GM12878 (cell line): Measurements from ENCODE around the gene TLE2. TPM values are rescaled to one million over a fixed set of nuclear protein-coding genes. Genes with fewer than 3 reads are reported as not detected.

Source experiments
- ATAC-seq: fragments of 200-7000 bp; cut with Tn5 transposase; 3 replicates; pipeline ENCODE4 v1.9.1; 2020; ENCODE audit warnings: mild to moderate bottlenecking, moderate library complexity
- BruUV-seq: library from RNA; stranded (reverse); fragments of 400-500 nt; replicated peaks from 2 replicates; lab custom pipeline; 2021; lab: Mats Ljungman, UMichigan
- CTCF ChIA-PET: fragments of 300-600 bp; sonication (Branson Sonifier 250); formaldehyde crosslinking; extraction: SDS; loops from one replicate; lab custom pipeline; 2021; ENCODE audit warnings: inconsistent platforms; lab: Yijun Ruan, JAX
- POLR2A ChIA-PET: fragments of 350-600 bp; formaldehyde crosslinking; extraction: SDS; loops from one replicate; lab custom pipeline; 2021; ENCODE audit warnings: inconsistent platforms; lab: Charles Lee
- RAD21 ChIA-PET: fragments of 300-600 bp; sonication (Branson Sonifier 250); formaldehyde crosslinking; loops from one replicate; lab custom pipeline; 2023; ENCODE audit warnings: antibody characterized with exemption; ENCODE audit not compliant: unreplicated experiment; lab: Charles Lee
- SMC1A ChIA-PET: fragments of 300-600 bp; sonication (Branson Sonifier 250); formaldehyde crosslinking; loops from one replicate; lab custom pipeline; 2023; ENCODE audit not compliant: unreplicated experiment, uncharacterized antibody; lab: Charles Lee
- DNase-seq: peaks from one replicate; pipeline ENCODE4 v3.0.0-alpha.2; 2011; ENCODE audit warnings: low read depth, low spot score
- FAIRE-seq: peaks from 3 replicates; lab custom pipeline; 2011; peaks lifted over from hg19 to GRCh38; lab: Jason Lieb, UNC
- H2AFZ ChIP-seq: 2 replicates; pipeline ENCODE4 v1.6.0; 2011; ENCODE audit warnings: low read depth, low read length, control low read depth; ENCODE audit not compliant: control insufficient read depth
- H3K27ac ChIP-seq: 2 replicates; pipeline ENCODE4 v1.5.1; 2011; ENCODE audit warnings: control low read depth; ENCODE audit not compliant: control insufficient read depth, insufficient read depth
- H3K27me3 ChIP-seq, 2 experiments: replicated peaks in 1 of 2; 2 replicates each; pipeline versions ENCODE4 v1.6.0 to v1.6.1; 2011; ENCODE audit warnings: low read length in 1 of 2; ENCODE audit not compliant: control insufficient read depth in 2 of 2, insufficient read depth in 2 of 2
- H3K36me3 ChIP-seq, 2 experiments: 2 replicates each; pipeline ENCODE4 v1.5.1; 2011; ENCODE audit warnings: low read length in 1 of 2; ENCODE audit not compliant: control insufficient read depth in 2 of 2, insufficient read depth in 2 of 2
- H3K4me1 ChIP-seq: 2 replicates; pipeline ENCODE4 v1.6.1; 2011; ENCODE audit warnings: mild to moderate bottlenecking, low read length, moderate library complexity, mixed read lengths; ENCODE audit not compliant: control insufficient read depth, insufficient read depth
- H3K4me2 ChIP-seq: 2 replicates; pipeline ENCODE4 v1.6.0; 2011; ENCODE audit warnings: control low read depth; ENCODE audit not compliant: control insufficient read depth, insufficient read depth
- H3K4me3 ChIP-seq: fragments of 200-600 bp; sonication (generic); 2 replicates; pipeline ENCODE4 v1.5.1; 2016
- H3K79me2 ChIP-seq: 2 replicates; pipeline ENCODE4 v1.6.0; 2011; ENCODE audit warnings: low read length; ENCODE audit not compliant: control insufficient read depth, insufficient read depth
- H3K9ac ChIP-seq: 2 replicates; pipeline ENCODE4 v1.8.0; 2011; ENCODE audit warnings: low read length, control low read depth, mixed read lengths; ENCODE audit not compliant: control insufficient read depth, insufficient read depth
- H3K9me3 ChIP-seq: replicated peaks from 3 replicates; pipeline ENCODE4 v1.5.1; 2011; ENCODE audit warnings: mild to moderate bottlenecking, low read length; ENCODE audit not compliant: control insufficient read depth, insufficient read depth
- H4K20me1 ChIP-seq: 2 replicates; pipeline ENCODE4 v1.6.0; 2011; ENCODE audit not compliant: control insufficient read depth, insufficient read depth
- ATF7 ChIP-seq: fragments of 450-650 bp; IDR thresholded peaks from 2 replicates; pipeline ENCODE4 v1.6.1; 2016; ENCODE audit warnings: low read depth, mild to moderate bottlenecking
- CHD2 ChIP-seq: IDR thresholded peaks from 2 replicates; pipeline ENCODE4 v1.6.1; 2011; ENCODE audit warnings: low read depth, low read length, improper control_type of control experiment, borderline replicate concordance
- DPF2 ChIP-seq: fragments of 450-650 bp; IDR thresholded peaks from 2 replicates; pipeline ENCODE4 v1.6.1; 2017; ENCODE audit warnings: mild to moderate bottlenecking
- EGR1 ChIP-seq, 2 experiments: IDR thresholded peaks; 1 replicate in 1 of 2; 2 replicates in 1 of 2; pipeline ENCODE4 v1.6.1; 2011 to 2012; ENCODE audit warnings: low read depth in 2 of 2, low read length in 2 of 2, borderline replicate concordance in 1 of 2, mild to moderate bottlenecking in 1 of 2, moderate library complexity in 1 of 2
- FOXM1 ChIP-seq: IDR thresholded peaks from 2 replicates; pipeline ENCODE4 v1.6.1; 2012; ENCODE audit warnings: low read depth, mild to moderate bottlenecking, inconsistent platforms, low read length, moderate library complexity
- GATAD2B ChIP-seq: fragments of 450-650 bp; conservative IDR thresholded peaks from 2 replicates; pipeline ENCODE4 v1.6.1; 2017; ENCODE audit warnings: low read depth, mild to moderate bottlenecking, moderate library complexity
- IKZF1 ChIP-seq: fragments of 450-650 bp; conservative IDR thresholded peaks from 2 replicates; pipeline ENCODE4 v1.6.1; 2017; ENCODE audit warnings: antibody characterized with exemption, mild to moderate bottlenecking
- LARP7 ChIP-seq: fragments of 450-650 bp; IDR thresholded peaks from 2 replicates; pipeline ENCODE4 v1.6.1; 2017; ENCODE audit warnings: mild to moderate bottlenecking
- MEF2B ChIP-seq: fragments of 450-650 bp; IDR thresholded peaks from 2 replicates; pipeline ENCODE4 v1.6.1; 2018; ENCODE audit warnings: mild to moderate bottlenecking, moderate library complexity; ENCODE audit not compliant: partially characterized antibody, poor library complexity, severe bottlenecking
- MTA3 ChIP-seq: IDR thresholded peaks from 2 replicates; pipeline ENCODE4 v1.6.1; 2012; ENCODE audit warnings: low read length, inconsistent platforms, borderline replicate concordance
- MXI1 ChIP-seq: fragments of 150-350 bp; IDR thresholded peaks from 2 replicates; pipeline ENCODE4 v1.6.1; 2011; ENCODE audit warnings: low read depth, mild to moderate bottlenecking, inconsistent platforms, low read length, improper control_type of control experiment
- NKRF ChIP-seq: fragments of 450-650 bp; conservative IDR thresholded peaks from 2 replicates; pipeline ENCODE4 v1.6.1; 2017; ENCODE audit warnings: mild to moderate bottlenecking, moderate library complexity
- NR2F1 ChIP-seq: fragments of 450-650 bp; conservative IDR thresholded peaks from 2 replicates; pipeline ENCODE4 v1.6.1; 2017; ENCODE audit warnings: mild to moderate bottlenecking
- PML ChIP-seq: IDR thresholded peaks from 2 replicates; pipeline ENCODE4 v1.6.1; 2012; ENCODE audit warnings: low read length, inconsistent platforms
- POU2F2 ChIP-seq: IDR thresholded peaks from 3 replicates; pipeline ENCODE4 v1.6.1; 2011; ENCODE audit warnings: low read depth, mild to moderate bottlenecking, low read length, borderline replicate concordance
- RAD21 ChIP-seq: IDR thresholded peaks from 2 replicates; pipeline ENCODE4 v1.6.1; 2011; ENCODE audit warnings: mild to moderate bottlenecking, low read depth, low read length, moderate library complexity; ENCODE audit not compliant: insufficient read depth
- RB1 ChIP-seq: fragments of 450-650 bp; formaldehyde crosslinking; IDR thresholded peaks from 2 replicates; pipeline ENCODE4 v1.6.1; 2017; ENCODE audit warnings: mild to moderate bottlenecking, borderline replicate concordance
- RELA ChIP-seq: fragments of 450-650 bp; IDR thresholded peaks from 2 replicates; pipeline ENCODE4 v1.8.0; 2014; ENCODE audit warnings: borderline replicate concordance; ENCODE audit not compliant: partially characterized antibody
- SMC3 ChIP-seq: IDR thresholded peaks from 2 replicates; pipeline ENCODE4 v1.6.1; 2011; ENCODE audit warnings: low read length, improper control_type of control experiment, borderline replicate concordance
- TCF12 ChIP-seq: IDR thresholded peaks from 2 replicates; pipeline ENCODE4 v1.6.1; 2011; ENCODE audit warnings: low read depth, mild to moderate bottlenecking, low read length
- TCF3 ChIP-seq: IDR thresholded peaks from 2 replicates; pipeline ENCODE4 v1.6.1; 2012; ENCODE audit warnings: low read depth, mild to moderate bottlenecking, low read length, borderline replicate concordance; ENCODE audit not compliant: insufficient read depth
- YY1 ChIP-seq: IDR thresholded peaks from 2 replicates; pipeline ENCODE4 v1.6.1; 2011; ENCODE audit warnings: low read depth, mild to moderate bottlenecking, low read length
- WGBS: methylation state at CpG from one replicate; pipeline ENCODE4 v1.1.6; 2016; ENCODE audit warnings: low lambda C conversion rate; ENCODE audit not compliant: insufficient replicate concordance, insufficient coverage; ENCODE audit errors: missing lambda C conversion rate; 5-methylcytosine and 5-hydroxymethylcytosine counted together
- in situ Hi-C: fragments of 300-500 bp; cut with MboI; formaldehyde crosslinking; loops from 9 replicates; pipeline ENCODE4 v1.14.3; 2018; ENCODE audit warnings: mixed read lengths
- intact Hi-C: fragments of 100-400 bp; cut with micrococcal nuclease; formaldehyde crosslinking; loops from one replicate; pipeline ENCODE4 v1.14.2; 2022; ENCODE audit not compliant: unreplicated experiment
- polyA plus RNA-seq, 11 experiments: library from polyadenylated mRNA; depleted of rRNA in 4 of 11; unstranded in 6 of 11; stranded (reverse) in 5 of 11; fragments of >200 nt; fragmentation: Nextera tagmentation in 4 of 11; fragmentation: Illumina TruSeq in 1 of 11; extraction: Ambion mirVana in 4 of 11; extraction: Trizol in 1 of 11; gene quantifications; 1 replicate in 1 of 11; 2 replicates in 10 of 11; pipeline versions ENCODE4 v1.2.1 to v1.2.3, GENCODE V29; 2011 to 2016; ENCODE audit warnings: inconsistent platforms in 2 of 11, missing spikeins in 2 of 11, low read depth in 1 of 11
- total RNA-seq, 4 experiments: library from RNA; depleted of rRNA in 3 of 4; stranded (reverse); fragments of >200 nt in 3 of 4; fragmentation: Illumina TruSeq in 1 of 4; extraction: Trizol in 1 of 4; gene quantifications; 2 replicates each; pipeline versions ENCODE4 v1.2.1 to v1.2.3, GENCODE V29; 2013 to 2021

The TLE2 gene
- total and polyA plus RNA-seq, 10 of the 15 experiments (the other 5 are each of a cell fraction or from before 2014, with no cell fraction given), result 0.05 to 0.21 (median 0.11) TPM; not detected in 5

GRCh38 chr19:3075605-3076431 lies 46.7 kb upstream of the TLE2 start:
- Histone ChIP-seq H3K4me1 (no peaks in the 10 kb centered on the region), H4K20me1 (no peaks in the 10 kb centered on the region), H3K9me3 (no peaks in the 10 kb centered on the region), H3K27ac (no peak overlapping the region), H3K27me3 (no peaks in the 10 kb centered on the region), H2AFZ (no peak overlapping the region), H3K9ac (no peak overlapping the region), H3K4me3 (no peak overlapping the region), H3K36me3 (no peaks in the 10 kb centered on the region), H3K4me2 (peak overlapping the region; percentile 15; the same call in 1 of the 2 replicates), H3K79me2 (no peaks in the 10 kb centered on the region)
- no peak for DNase-seq
- POLR2A ChIA-PET, result interaction anchor here (1.5 kb wide), 1 partner anchor 90 kb away, joined by 3 read pairs; no protein-coding TSS in a partner anchor
- RAD21 ChIA-PET, result interaction anchor here (0.6 to 1.5 kb wide), 6 partner anchors 13 to 211 kb away, joined by 3 to 7 read pairs (median 3); no protein-coding TSS in a partner anchor
- FAIRE-seq, result no peak
- in situ Hi-C loops, result loop anchor here (5.0 kb wide), 1 partner anchor 86 kb away; no protein-coding TSS in a partner anchor
- 13% methylated on average over 41 of the region's 41 CpGs for WGBS
- CTCF ChIA-PET, result interaction anchor here (0.6 to 6.5 kb wide), 27 partner anchors 8 to 376 kb away, joined by 3 to 73 read pairs (median 4); no protein-coding TSS in a partner anchor
- SMC1A ChIA-PET, result interaction anchor here (0.7 to 2.0 kb wide), 13 partner anchors 11 to 428 kb away, joined by 3 to 10 read pairs (median 3); no protein-coding TSS in a partner anchor
- no TSS peak for BruUV-seq
- ATAC-seq, result peak; percentile 93
- intact Hi-C loops, result loop anchor here (1.0 to 10.0 kb wide), 2 partner anchors 49 to 87 kb away; no protein-coding TSS in a partner anchor
- peak; percentile 29; the same call in 1 of the 2 replicates for TF ChIP-seq IKZF1
- TF ChIP-seq GATAD2B, result peak; percentile 58
- peak; percentile 58; the same call in 1 of the 2 replicates for TF ChIP-seq YY1
- peak; percentile 88 for TF ChIP-seq RAD21
- TF ChIP-seq RELA, result peak; percentile 61
- TF ChIP-seq CHD2, result peak; percentile 81
- 0 out of 2 replicates have a peak, but pooled peaks have one; percentile 27 for TF ChIP-seq DPF2
- no peak for TF ChIP-seq MXI1
- peak in 1 of 2 experiments; percentile 92; a peak in 2 of 3 replicates for TF ChIP-seq EGR1 (IDR thresholded peaks at IDR 0.05; ENCODE audit: borderline replicate concordance in 1 of 2, low read depth in 2 of 2, low read length in 2 of 2)
- TF ChIP-seq TCF3, result 0 out of 2 replicates have a peak, but pooled peaks have one; percentile 33
- peak; percentile 46 for TF ChIP-seq NR2F1
- peak; percentile 82 for TF ChIP-seq TCF12
- peak; percentile 47; the same call in 1 of the 2 replicates for TF ChIP-seq LARP7
- peak; percentile 43; the same call in 1 of the 3 replicates for TF ChIP-seq POU2F2
- TF ChIP-seq SMC3, result peak; percentile 71
- TF ChIP-seq MTA3, result no peak
- TF ChIP-seq ATF7, result no peak
- no peak for TF ChIP-seq NKRF
- no peak for TF ChIP-seq PML
- TF ChIP-seq FOXM1, result no peak
- TF ChIP-seq MEF2B, result peak; percentile 15
- TF ChIP-seq RB1, result 0 out of 2 replicates have a peak, but pooled peaks have one; percentile 55
